ENCODE data around the gene DNAH9.

Gene DNAH9

GRCh38 chr17:11780621-11781020, 182.4 kb downstream of the DNAH9 start:
- DNase-seq = no peak

GRCh38 chr17:11786711-11787438, 188.6 kb downstream of the DNAH9 start:
- DNase-seq = peak; percentile 39

GRCh38 chr17:11795906-11796305, 197.6 kb downstream of the DNAH9 start:
- DNase-seq = no peak

- DNase-seq = no peak
These were observed 199.5 kb downstream of the DNAH9 start for GRCh38 chr17:11797803-11798202.

GRCh38 chr17:11803231-11803969, 205.1 kb downstream of the DNAH9 start:
- no peak for DNase-seq

GRCh38 chr17:11805138-11805537, 206.9 kb downstream of the DNAH9 start:
- DNase-seq = no peak

- no peak for DNase-seq
These were observed 207.7 kb downstream of the DNAH9 start for GRCh38 chr17:11805952-11806351.

- no peak for DNase-seq
These were observed 209.3 kb downstream of the DNAH9 start for GRCh38 chr17:11807606-11808005.

GRCh38 chr17:11813278-11813677, 215.0 kb downstream of the DNAH9 start:
- DNase-seq = no peak

- no peak for DNase-seq
These were observed 215.6 kb downstream of the DNAH9 start for GRCh38 chr17:11813871-11814270.

GRCh38 chr17:11814655-11815262, 216.5 kb downstream of the DNAH9 start:
- DNase-seq = no peak

GRCh38 chr17:11816409-11816808, 218.1 kb downstream of the DNAH9 start:
- no peak for DNase-seq

GRCh38 chr17:11823862-11824261, 225.6 kb downstream of the DNAH9 start:
- DNase-seq = peak; percentile 38

GRCh38 chr17:11825572-11826209, 227.4 kb downstream of the DNAH9 start:
- DNase-seq = no peak

- DNase-seq = no peak
These were observed 234.3 kb downstream of the DNAH9 start for GRCh38 chr17:11832401-11833137.

GRCh38 chr17:11836508-11836907, 238.2 kb downstream of the DNAH9 start:
- DNase-seq = no peak

GRCh38 chr17:11840052-11840451, 241.8 kb downstream of the DNAH9 start:
- no peak for DNase-seq

GRCh38 chr17:11840831-11841230, 242.6 kb downstream of the DNAH9 start:
- no peak for DNase-seq

GRCh38 chr17:11848330-11848729, 250.1 kb downstream of the DNAH9 start:
- no peak for DNase-seq

GRCh38 chr17:11852231-11852630, 254.0 kb downstream of the DNAH9 start:
- no peak for DNase-seq

GRCh38 chr17:11852912-11853311, 254.6 kb downstream of the DNAH9 start:
- DNase-seq = no peak

GRCh38 chr17:11853321-11854151, 255.3 kb downstream of the DNAH9 start:
- no peak for DNase-seq
